Mucosa of rectum (tissue), 2 donors: Measurements from ENCODE around the gene ADAP2.
"Not testable (repeated sequence)": the region's sequence is repeated elsewhere in the genome, so short reads cannot be mapped to it uniquely, and the experiment has no call there.

ENCODE experiments used
- H3K27ac ChIP-seq, 2 donors: one replicate each; pipeline ENCODE4 v1.7.0; 2013; ENCODE audit warnings: inconsistent platforms in 2 of 2, low read depth in 2 of 2, low read length in 2 of 2
- H3K27me3 ChIP-seq, 2 donors: one replicate each; pipeline ENCODE4 v1.7.0; 2013; ENCODE audit warnings: low read length in 2 of 2; ENCODE audit not compliant: control insufficient read depth in 2 of 2, insufficient read depth in 2 of 2
- H3K36me3 ChIP-seq, 2 donors: one replicate each; pipeline ENCODE4 v1.7.0; 2013; ENCODE audit warnings: low read length in 2 of 2; ENCODE audit not compliant: control insufficient read depth in 2 of 2, insufficient read depth in 2 of 2
- H3K4me1 ChIP-seq, 2 donors: one replicate each; pipeline ENCODE4 v1.7.0; 2013; ENCODE audit warnings: low read length in 2 of 2, mild to moderate bottlenecking in 1 of 2; ENCODE audit not compliant: control insufficient read depth in 2 of 2, insufficient read depth in 2 of 2
- H3K4me3 ChIP-seq, 2 donors: one replicate each; pipeline ENCODE4 v1.7.0; 2013; ENCODE audit warnings: low read length in 2 of 2
- H3K9ac ChIP-seq, 2 donors: one replicate each; pipeline ENCODE4 v1.7.0; 2013; ENCODE audit warnings: low read length in 2 of 2, low read depth in 1 of 2, mild to moderate bottlenecking in 1 of 2
- H3K9me3 ChIP-seq, 2 donors: one replicate each; pipeline ENCODE4 v1.7.0; 2013; ENCODE audit warnings: low read length in 2 of 2; ENCODE audit not compliant: control insufficient read depth in 2 of 2
- donor health status: healthy.
- donor health status: Normal muscosa, but diverticular disease.

Gene ADAP2

DNA sequence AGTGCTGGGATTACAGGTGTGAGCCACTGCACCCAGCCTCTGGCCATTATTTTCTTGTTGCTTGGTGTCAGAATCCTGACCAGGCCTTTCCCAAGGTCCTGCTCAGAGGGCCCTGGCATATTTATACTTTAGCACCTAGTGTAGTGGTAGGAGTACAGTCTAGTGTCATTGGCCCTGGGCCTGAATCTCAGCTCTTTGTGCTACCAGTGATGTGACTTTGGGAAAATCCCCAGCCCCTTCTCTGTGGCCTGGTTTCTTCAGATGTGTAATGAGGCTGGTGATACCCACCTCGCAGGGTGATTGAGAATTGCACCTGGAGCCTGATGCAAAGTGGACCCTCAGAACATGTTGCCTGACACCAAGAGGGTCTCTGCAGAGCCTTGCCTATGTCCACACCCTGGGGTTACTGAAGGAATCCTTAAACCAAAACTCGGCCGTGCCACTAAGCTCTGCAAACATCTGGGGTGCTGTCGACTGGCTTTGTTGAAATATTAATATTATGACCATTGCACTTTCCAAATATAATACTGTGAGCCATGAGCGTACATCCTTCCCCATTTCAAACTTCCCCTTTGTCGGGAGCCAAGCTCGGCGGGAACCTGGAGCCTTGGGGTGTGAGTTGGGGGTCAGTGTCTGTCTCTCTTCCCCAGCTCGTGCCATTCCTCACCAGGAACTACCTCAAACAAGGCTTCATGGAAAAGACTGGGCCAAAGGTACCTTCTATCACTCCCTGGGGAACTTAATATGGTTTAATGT lies 31.1 kb downstream of the ADAP2 start:
- peaks cover 15 to 17% of the 10 kb centered on the region in 2 donors for H3K4me1 ChIP-seq
- H3K27ac ChIP-seq, result peak overlapping the region in 1 of 2 donors; percentile 25
- H3K9ac ChIP-seq, result no peak overlapping the region
- H3K9me3 ChIP-seq, result no peaks in the 10 kb centered on the region
- no peak overlapping the region for H3K4me3 ChIP-seq
- H3K27me3 ChIP-seq, result no peaks in the 10 kb centered on the region
- no peaks in the 10 kb centered on the region for H3K36me3 ChIP-seq

DNA sequence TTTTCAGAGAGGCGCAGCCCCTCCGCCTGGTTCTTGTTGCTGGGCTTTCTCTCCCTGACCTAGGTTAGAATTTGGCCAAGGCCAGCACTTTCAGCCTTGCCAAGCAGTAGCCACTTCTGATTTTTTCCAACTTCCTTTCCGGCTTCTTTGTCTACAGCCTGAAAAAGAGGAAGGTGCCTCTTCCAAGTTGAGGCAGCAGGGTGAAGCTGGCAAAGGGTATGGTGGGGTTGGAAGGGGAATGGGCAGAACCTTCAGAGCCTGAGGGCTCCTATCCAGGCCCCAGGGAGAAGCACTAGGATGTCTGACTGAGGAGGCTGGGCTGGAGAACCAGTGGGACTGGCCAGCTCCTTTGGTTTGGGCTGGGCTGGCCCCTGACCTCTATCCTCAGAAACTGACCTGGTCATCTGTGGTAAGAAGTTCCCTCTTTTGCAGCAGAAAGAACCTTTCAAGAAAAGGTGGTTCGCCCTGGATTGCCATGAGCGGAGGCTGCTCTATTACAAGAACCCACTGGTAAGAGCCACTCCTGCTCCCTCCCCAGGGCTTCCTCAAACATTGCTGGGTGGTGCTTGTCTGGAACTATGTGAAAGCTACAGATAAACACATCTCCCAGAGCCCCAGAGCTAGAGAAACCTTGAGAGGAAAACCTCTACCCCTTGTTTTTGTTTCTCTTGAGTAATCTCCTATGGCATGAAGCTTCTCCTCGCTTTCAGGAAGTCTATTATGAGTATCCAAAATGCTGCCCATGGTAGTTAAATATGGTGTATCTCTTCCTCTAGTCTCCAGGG lies 32.5 kb downstream of the ADAP2 start:
- Histone ChIP-seq H3K4me3 (no peak overlapping the region), H3K9me3 (no peaks in the 10 kb centered on the region), H3K36me3 (no peaks in the 10 kb centered on the region), H3K9ac (no peak overlapping the region), H3K27ac (peak overlapping the region in 1 of 2 donors; percentile 58), H3K27me3 (no peaks in the 10 kb centered on the region), H3K4me1 (peaks cover 15 to 17% of the 10 kb centered on the region in 2 donors)

- H3K27ac ChIP-seq, result peak overlapping the region; percentile 17 to 27
- no peaks in the 10 kb centered on the region for H3K9me3 ChIP-seq
- H3K4me1 ChIP-seq, result peaks cover 0 to 2% of the 10 kb centered on the region in 2 donors
- H3K27me3 ChIP-seq, result no peaks in the 10 kb centered on the region
- H3K4me3 ChIP-seq, result no peak overlapping the region
- no peaks in the 10 kb centered on the region for H3K36me3 ChIP-seq
- no peak overlapping the region for H3K9ac ChIP-seq
Observed at GRCh38 chr17:30956764-30957374, 35.1 kb downstream of the ADAP2 start.

DNA sequence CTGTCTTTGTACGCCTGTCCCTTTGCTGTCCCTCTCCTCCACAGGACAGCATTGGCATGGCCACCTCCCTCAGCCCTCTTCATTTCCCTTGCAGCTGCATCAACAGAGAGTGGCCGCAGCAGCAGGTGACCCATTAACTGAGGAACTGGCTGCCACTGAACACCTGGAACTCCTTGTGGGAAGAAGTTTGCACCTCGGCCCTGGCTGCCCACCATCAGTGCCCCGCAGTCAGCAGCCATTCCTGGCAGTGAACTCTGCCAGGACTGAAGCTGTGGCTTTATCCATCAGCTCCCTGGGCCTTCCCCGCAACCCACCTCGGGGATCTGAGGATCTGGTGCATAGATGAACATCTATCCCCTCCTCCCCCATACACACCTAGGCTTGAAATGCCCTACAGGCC lies 36.0 kb downstream of the ADAP2 start:
- H3K9me3 ChIP-seq, result no peaks in the 10 kb centered on the region
- no peak overlapping the region for H3K9ac ChIP-seq
- H3K36me3 ChIP-seq, result no peaks in the 10 kb centered on the region
- H3K4me3 ChIP-seq, result no peak overlapping the region
- no peaks in the 10 kb centered on the region for H3K27me3 ChIP-seq
- no peaks in the 10 kb centered on the region for H3K4me1 ChIP-seq
- no peak overlapping the region for H3K27ac ChIP-seq

- no peak overlapping the region for H3K4me3 ChIP-seq
- H3K27ac ChIP-seq, result peak overlapping the region; percentile 16 to 30
- no peaks in the 10 kb centered on the region for H3K36me3 ChIP-seq
- no peaks in the 10 kb centered on the region for H3K9me3 ChIP-seq
- H3K4me1 ChIP-seq, result no peaks in the 10 kb centered on the region
- H3K9ac ChIP-seq, result no peak overlapping the region
- H3K27me3 ChIP-seq, result no peaks in the 10 kb centered on the region
Observed at GRCh38 chr17:30958187-30958586, 36.4 kb downstream of the ADAP2 start.

DNA sequence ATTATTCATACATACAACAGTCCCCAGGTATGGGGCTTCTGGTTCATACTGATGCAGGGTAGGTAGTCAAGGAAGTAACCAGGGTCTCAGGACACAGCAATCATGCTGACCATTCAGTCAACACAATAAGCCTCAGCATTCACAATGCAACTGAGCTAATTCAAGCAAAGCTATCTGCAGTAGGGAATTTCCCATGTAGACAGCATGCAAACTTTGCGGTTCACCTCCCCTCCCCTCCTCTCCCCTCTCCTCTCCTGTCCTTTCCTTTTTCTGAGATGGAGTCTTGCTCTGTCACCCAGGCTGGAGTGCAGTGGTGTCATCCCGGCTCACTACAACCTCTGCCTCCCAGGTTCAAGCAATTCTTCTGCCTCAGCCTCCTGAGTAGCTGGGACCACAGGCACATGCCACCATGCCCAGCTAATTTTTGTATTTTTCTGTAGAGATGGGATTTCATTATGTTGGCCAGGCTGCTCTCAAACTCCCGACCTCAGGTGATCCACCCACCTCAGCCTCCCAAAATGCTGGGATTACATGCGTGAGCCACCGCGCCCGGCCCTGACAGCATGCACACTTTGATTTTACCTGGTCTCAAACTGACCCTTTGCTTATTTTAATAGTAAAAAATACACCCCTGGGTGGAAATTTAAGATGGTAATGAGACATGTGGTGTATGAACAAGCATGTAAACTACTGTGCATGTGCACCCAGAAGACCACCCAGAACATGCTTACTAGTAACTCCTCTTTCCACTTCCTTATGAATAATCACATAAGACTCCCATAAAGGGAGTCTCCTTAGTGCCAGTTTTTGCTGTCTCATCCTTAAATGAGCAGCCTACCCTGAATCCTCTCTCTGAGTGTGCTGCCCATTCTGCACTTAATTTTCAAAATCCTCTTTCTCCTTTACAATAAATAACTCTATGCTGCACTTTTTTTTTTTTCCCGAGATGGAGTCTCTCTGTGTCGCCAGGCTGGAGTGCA lies 39.8 kb downstream of the ADAP2 start:
- Histone ChIP-seq H3K9ac (no peak overlapping the region), H3K36me3 (no peaks in the 10 kb centered on the region), H3K9me3 (no peaks in the 10 kb centered on the region), H3K4me1 (no peaks in the 10 kb centered on the region), H3K4me3 (no peak overlapping the region), H3K27me3 (no peaks in the 10 kb centered on the region), H3K27ac (peak overlapping the region in 1 of 2 donors; percentile 52)

DNA sequence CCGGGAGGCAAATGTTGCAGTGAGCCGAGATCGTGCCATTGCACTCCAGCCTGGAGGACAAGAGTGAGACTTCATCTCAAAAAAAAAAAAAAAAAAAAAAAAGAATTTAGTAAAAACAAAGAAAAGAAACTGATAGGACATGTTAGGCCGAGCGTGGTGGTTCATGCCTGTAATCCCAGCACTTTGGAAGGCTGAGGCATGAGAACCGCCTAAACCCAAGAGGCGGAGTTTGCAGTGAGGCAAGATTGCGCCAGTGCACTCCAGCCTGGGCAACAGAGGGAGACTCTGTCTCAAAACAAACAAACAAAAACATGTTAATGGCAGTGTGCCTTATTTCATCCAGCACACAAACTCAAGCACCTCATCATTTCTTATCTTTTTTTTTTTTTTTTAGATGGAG lies 42.6 kb downstream of the ADAP2 start:
- not testable (repeated sequence) for H3K36me3 ChIP-seq, H3K9me3 ChIP-seq, H3K27ac ChIP-seq, H3K4me1 ChIP-seq, H3K4me3 ChIP-seq, H3K9ac ChIP-seq, H3K27me3 ChIP-seq

- no peak overlapping the region for H3K27ac ChIP-seq
- no peaks in the 10 kb centered on the region for H3K9me3 ChIP-seq
- no peak overlapping the region for H3K9ac ChIP-seq
- H3K4me1 ChIP-seq, result peaks cover 0 to 1% of the 10 kb centered on the region in 2 donors
- no peaks in the 10 kb centered on the region for H3K36me3 ChIP-seq
- H3K27me3 ChIP-seq, result no peaks in the 10 kb centered on the region
- H3K4me3 ChIP-seq, result no peak overlapping the region
Observed at GRCh38 chr17:30964876-30965275, 43.1 kb downstream of the ADAP2 start.

DNA sequence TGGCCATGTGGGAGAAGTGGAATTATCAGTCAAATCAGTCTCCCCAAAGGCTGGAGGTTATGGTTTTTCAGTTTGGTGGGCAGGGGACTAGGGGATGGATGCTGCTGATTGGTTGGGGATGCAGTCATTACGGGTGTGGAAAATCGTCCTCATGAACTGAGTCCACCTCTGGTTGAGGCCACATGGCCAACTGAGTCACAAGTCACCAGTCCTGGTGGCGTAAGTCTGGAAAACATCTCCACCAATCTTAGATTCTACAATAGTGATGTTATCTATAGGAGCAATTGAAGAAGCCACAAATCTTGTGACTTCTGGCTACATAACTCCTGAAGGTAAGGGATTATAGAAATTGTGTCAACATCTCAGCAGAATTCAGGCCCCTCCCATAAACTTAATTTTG lies 43.9 kb downstream of the ADAP2 start:
- no peaks in the 10 kb centered on the region for H3K27me3 ChIP-seq
- H3K36me3 ChIP-seq, result no peaks in the 10 kb centered on the region
- no peak overlapping the region for H3K9ac ChIP-seq
- H3K9me3 ChIP-seq, result no peaks in the 10 kb centered on the region
- no peak overlapping the region for H3K4me3 ChIP-seq
- no peak overlapping the region for H3K27ac ChIP-seq
- peaks cover 5 to 6% of the 10 kb centered on the region in 2 donors for H3K4me1 ChIP-seq
